Epithelial cell of prostate (primary cell): ENCODE data around the gene NKAIN2.

Experiments used
- DNase-seq: peaks from one replicate; pipeline ENCODE4 v3.0.0-alpha.2; 2011; ENCODE audit warnings: low read depth, low spot score
- H3K27ac ChIP-seq: fragments of 450-650 bp; 2 replicates; pipeline ENCODE4 v1.5.1; 2017; ENCODE audit warnings: mild to moderate bottlenecking

Gene NKAIN2

DNA sequence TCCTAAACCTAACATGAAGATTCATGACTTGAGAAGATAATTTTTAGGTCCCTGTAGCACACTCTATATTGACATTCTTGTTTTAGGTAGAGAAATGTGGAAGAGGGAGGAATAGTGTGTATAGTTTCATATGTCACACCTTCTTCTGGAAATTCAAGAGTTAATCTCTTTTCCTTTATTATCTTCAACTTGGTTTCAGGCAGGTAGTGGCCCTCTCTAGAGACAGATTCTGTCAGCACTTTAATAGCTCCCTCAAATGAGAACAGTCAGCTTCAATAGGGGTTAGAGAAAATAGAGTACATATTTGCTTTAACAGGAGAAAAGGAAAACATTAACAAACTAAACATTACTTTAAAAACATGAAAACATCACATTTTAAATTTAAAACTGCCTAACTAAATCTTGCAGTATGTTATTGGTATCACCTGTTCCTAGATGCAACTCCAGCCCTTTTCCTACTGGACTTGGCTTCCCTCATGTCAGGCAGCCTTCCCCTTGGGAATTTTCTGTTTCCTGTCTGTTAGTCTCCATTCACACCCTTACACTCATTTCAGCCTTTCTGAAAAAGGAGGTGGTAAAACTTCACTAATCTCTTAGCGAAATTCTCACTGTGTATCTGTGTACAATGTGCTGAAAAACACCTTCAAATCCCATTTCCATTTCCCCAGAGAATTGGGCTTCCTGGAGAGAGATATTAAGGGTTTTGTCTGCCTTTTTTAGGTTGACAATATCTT is 966.3 kb downstream of the NKAIN2 start:
- DNase-seq: no peak
- no peak overlapping the region for H3K27ac ChIP-seq

DNA sequence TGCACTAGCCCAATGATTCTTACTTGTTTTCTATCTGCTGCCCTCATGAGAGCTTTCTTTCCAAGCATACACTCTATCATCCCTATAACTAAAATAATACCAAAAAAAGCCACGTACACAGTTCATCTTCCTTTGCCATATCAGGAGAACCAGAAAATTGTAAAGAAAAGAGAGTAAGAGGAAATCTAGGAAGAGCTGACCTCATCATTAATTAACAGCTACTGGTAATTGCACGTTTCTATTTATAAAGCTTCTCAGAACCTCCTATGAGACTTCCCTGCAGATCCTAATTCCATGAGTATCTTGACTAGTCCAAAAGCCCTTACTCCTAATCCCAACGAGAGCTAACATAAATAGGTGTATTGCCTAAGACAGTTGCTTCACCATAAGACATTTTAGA is 967.1 kb downstream of the NKAIN2 start:
- H3K27ac ChIP-seq: no peak overlapping the region
- no peak for DNase-seq

DNA sequence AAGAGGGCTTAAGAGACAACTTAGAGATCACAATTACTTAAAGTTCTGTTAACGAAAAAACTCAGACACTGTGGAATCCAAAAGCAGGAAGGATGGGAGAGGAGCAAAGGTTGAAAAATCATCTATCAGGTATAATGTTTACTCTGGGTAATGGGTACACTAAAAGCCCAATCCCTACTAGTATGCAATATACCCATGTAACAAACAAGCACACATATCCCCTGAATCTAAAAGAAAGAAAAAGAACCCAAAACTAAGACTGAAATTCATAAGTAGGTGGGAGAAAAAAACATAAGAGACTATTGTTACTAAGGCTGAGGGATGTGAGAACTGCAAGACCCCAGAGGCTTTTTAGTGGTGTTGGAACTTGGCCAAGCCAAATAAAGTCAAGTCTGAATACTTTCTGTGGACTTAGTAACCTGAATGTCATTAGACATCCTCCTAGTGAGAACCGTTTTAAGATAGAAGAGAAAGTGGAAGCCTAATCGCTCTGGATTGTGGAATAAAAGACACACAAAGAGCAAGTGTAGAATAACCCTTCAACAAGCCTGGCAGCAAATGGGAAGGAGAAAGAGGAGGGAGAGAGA is 969.2 kb downstream of the NKAIN2 start:
- DNase-seq: no peak
- no peak overlapping the region for H3K27ac ChIP-seq

DNA sequence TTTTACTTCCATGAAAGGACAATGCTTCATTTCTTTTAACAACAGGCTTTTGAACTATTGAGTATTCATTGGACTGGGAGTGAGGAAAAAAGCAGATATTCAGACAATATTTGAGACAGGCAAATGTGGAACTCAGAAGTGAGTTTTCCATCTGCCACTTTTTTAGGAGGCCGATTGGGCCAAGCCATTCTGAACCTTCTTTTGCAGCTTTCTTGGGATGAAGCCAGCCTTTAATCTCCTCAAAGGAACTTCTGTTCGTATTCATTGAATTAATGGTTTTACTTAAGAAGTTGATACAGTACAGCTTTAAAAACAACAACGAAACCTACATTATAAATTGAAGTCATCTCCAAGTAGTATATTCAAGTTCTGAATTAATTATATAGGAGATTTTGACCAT is 971.5 kb downstream of the NKAIN2 start:
- no peak overlapping the region for H3K27ac ChIP-seq
- no peak for DNase-seq

DNA sequence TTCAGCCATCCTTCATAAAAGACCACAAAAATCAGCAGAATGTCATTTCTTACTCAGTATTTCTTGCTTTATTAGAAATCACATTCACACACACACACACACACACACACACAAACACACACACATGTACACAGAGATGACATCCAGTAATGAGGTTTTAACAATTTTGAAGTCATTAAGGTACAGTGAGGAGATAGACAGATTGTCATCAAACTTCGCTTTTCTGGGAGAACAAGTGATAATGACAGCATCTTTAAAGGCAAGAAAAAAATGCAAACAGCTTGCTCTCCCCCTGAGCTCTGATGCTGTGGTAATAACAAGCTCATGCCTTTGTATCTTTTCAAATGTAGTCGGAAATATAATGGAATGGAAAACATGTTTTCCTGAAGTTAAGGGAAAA is 974.2 kb downstream of the NKAIN2 start:
- no peak overlapping the region for H3K27ac ChIP-seq
- DNase-seq: no peak

DNA sequence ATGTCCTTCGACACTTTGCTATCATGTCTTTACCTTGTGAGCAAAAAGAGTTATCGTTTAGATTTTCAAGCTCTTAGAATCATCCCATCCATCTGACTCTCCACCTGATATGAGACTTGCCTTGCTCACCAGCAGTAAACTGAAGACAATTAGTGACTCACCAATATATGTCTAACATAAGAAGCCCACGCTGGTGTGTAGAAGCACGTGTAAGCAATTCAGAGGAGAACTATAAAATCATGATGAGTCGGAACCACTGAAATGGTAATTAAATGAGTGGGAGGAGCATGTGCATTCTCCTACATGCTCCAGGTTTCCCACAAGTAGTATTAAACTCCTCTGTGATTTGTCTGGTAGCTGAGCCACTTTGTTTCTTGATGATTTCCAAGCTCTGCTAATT is 977.0 kb downstream of the NKAIN2 start:
- DNase-seq: peak; percentile 24
- no peak overlapping the region for H3K27ac ChIP-seq

DNA sequence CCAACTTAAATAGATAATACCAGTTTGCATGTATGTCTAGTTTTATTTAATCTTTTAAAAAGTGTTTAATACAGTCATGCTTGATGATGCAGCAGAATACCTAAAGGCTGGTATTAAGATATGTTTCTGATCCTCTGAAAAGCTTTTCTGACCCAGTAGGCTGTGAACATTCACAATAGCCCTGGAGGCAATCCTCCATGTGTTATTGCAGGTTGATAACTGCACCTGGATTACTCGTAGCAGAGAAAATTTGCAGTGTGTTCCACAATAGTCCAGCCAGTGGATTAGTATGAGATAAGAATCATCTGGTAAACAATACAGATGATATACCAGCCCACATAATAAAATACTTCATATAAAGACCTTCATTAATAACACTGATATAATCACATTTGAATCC is 979.7 kb downstream of the NKAIN2 start:
- H3K27ac ChIP-seq: no peak overlapping the region
- DNase-seq: no peak

DNA sequence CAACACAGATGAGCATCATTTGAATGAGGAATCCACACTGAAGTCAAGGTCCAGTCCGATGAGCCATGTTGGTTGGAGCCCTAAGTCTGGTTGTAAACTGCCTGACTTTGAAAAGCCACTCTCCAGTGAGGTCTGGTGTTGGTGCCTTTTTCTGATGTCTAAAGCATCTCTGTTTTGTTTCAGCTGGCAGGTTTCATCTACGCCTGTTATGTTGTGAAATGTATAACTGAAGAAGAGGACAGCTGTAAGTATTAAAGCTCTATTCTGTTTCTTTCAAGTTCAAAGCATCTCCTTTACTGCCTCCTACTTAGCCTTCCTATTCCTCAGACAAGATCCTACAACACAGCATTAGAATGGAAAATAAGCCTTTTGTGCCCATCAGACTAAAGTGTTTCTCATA is 987.5 kb downstream of the NKAIN2 start:
- H3K27ac ChIP-seq: no peak overlapping the region
- DNase-seq: no peak

DNA sequence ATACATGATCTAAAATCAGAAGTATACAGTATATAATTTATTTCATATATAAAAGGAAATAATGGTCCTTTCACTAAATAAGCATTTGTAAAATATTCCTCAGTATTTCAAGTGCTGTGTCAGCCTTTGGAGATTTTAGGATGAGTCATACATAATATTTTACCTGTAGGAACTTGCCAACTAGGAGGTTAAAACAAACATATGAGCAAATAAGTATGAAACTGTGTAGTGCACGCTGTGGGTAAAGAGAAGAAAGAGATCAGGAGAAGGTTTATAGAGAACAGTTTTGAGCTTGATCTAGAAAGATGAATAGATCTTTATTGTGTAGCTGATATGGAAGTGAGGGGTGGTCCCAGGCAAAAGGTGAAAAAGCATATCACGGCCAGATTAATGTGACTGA is 988.7 kb downstream of the NKAIN2 start:
- no peak overlapping the region for H3K27ac ChIP-seq
- peak; percentile 27 for DNase-seq

DNA sequence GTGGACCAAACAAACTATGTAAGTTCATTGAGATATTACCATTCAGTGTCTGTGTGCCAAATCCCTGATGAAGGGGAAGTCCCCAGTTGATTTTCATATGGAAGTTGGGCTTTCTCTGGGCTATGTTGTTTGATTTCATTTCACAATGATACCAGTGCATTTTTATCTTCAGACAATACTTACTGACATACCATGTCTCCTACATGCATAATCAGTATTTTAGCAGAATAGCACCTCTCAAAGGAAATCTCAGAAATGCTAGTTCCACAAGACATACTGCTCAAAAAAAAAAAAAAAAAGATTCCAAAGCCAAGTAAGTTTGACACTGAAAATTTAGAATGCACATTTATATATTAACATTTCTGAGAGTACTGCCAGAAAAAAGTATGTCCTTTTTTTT is 989.7 kb downstream of the NKAIN2 start:
- no peak for DNase-seq
- no peak overlapping the region for H3K27ac ChIP-seq

DNA sequence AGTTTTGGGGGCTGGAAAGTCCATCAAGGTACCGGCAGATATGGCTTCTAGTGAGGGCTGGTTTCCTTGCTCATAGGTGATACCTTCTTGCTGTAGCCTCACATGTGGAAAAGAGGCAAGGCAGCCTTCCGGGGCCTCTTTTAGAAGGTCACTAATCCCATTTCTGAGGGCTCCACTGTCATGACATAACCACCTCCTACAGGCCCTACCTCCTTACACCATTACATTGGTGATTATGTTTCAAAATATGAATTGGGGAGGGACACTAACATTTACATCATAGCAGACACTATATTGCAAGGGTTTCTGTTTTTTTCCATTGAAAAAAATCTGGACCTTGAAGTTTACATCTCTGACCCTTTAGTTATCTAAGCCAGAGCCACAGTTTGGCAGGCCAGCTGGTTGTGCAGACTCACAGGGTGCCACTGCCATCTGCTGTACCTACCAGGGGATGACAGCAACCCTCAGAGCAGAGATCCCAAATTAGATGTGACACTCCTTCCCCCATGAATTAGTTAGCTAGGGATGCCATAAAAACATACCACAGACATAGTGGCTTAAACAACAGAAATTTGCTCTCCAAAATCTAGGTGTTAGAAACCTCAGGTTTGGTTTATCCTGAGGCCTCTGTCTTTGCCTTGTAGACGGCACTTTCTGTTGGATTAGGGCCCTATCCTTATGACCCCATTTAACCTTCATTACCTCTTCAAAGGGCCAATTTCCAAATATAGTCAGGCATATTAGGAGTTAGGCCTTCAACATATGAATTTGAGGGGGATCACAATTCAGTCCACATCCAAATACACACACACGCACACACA is 992.2 kb downstream of the NKAIN2 start:
- DNase-seq: no peak
- H3K27ac ChIP-seq: no peak overlapping the region

DNA sequence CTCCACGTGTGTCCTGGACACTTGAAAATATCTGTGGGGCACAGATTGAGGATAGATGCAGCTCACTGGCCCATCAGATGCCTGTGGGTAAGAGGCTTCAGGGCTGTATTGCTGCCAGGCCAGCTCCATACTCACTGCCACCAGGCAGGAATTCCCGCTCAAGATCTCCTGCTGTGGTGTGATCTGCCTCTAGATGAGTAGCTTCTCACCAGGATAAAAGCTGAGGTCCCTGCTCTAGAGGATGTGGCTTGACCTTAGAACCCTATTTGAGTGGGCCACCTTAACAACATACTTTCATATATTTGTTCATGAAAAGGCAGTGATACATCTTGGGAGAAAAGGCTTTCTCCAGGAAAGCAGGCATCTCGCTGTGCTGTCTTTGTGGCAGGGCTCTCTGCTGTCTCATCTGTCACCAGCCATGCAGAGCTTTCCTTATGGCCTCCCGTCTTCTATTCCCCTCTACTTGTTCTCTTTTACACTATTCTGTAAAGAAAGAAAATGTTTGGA is 992.9 kb downstream of the NKAIN2 start:
- no peak overlapping the region for H3K27ac ChIP-seq
- no peak for DNase-seq

DNA sequence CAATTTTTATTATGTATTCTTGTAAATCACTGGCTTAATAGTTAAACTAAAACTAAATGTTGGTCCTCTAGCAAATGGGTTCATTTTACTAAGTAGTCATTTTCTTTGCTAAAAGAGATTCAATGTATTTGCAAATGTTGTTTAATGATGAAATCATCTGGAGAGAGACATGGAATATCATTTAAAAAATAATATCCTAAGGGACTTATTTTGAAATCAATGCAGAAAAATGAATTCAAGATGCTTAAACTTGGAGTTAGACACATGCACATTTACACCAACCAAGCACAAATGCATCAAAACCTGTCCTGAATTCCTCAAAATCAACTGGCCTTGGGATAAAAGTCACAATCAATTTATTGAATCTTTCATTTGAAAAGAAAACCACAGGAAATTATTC is 993.6 kb downstream of the NKAIN2 start:
- DNase-seq: no peak
- no peak overlapping the region for H3K27ac ChIP-seq

DNA sequence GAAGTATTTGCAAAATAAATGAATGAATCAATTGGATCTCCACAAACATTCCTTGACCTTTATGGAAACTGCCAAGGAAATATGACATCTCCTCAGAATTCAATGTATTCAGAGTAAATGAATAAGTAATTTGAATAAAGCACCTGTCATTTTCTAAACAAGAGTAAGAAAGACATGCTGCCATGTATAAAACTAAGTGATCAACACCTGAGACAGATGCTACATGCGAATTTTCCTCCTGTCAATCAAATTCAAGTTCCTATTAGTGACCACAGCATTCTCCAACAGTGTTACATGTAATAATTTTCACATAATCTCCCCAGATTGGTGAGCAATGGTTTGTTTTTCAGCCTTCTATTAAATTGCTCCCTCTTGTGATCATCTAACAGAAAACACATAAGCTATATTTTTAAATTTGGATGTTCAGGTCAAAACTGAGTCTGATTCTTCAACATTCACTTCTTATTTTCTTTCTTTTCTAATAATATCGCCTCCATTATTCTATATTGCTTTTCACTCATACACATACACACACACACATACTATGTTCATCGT is 995.4 kb downstream of the NKAIN2 start:
- no peak overlapping the region for H3K27ac ChIP-seq
- no peak for DNase-seq

DNA sequence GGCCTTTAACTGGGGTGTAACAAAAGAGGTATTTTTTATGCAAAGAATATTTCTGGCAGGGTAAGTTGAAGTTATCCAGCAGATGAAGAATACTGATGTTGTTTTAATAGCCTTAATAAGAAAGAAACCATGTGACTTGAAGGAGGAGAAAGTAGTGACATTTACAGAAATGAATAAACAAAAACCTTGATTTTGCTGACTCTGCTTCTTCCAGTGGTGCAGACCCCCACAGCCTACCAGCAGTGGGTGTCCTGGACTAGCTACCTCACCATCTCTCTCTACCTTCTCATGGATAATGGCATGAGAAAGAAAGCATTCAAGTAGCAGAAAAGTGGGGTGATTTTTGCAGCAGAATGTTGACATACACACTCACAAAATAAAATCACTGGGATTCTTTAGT is 996.0 kb downstream of the NKAIN2 start:
- DNase-seq: no peak
- H3K27ac ChIP-seq: no peak overlapping the region

DNA sequence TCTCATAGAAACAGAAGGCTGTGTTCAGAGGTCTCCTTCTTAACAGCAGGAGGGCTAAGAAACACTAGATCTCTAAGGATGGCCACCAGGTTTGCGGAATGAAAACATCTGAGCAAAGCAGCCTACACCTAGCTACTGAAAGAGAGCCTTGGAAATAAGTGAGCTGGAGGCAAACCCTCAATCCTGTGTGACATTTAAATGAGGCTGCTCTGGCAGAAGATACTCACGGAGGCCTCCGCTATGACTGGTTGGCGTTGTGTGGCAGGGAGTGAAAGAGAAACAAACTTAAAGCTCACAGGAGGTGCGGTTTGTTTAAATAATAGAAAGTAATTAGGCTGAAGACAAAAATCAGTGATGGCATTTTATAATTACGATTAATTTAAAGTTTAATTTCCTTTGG is 996.6 kb downstream of the NKAIN2 start:
- no peak for DNase-seq

DNA sequence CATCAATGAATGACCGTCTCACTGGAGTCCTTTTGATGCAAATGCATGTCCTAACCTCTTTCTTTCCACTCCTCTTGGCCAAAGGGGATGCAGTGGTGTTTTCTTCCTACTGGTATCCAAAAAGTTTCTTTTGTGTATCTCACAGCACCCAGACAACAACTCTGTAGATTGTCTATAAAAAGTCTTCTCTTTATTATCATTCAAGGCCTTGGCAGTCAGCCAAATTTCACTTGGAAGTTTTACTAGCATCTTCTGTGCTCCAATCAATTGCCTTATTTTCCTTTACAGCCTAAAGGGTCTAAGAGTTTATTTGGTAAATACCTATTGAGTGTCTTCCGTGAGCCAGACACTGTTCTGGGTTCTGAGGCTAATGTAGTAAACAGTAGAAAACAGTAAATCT is 1008.4 kb downstream of the NKAIN2 start:
- no peak overlapping the region for H3K27ac ChIP-seq
- DNase-seq: no peak

More for the DNA sequence above, 996.6 kb downstream of the NKAIN2 start:
- no peak overlapping the region for H3K27ac ChIP-seq

DNA sequence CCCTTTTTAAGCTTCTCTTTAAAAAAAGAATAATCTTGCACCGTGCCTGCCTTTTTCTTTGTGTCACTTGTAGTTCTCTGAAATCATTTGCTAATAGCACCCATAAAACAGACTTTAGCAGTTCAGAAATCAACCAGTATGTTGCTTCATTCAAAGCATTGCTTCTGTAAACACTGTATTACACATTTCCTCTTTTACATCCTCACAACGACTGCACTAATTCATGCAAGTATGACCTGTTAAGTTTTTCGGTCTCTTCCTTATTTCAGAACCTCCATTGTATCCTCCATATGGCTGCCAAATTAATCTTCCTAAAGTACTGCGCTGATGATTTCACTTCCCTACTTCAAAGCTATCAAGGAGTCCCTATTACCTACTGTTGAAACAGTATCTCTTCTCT is 1015.7 kb downstream of the NKAIN2 start:
- no peak overlapping the region for H3K27ac ChIP-seq
- no peak for DNase-seq

DNA sequence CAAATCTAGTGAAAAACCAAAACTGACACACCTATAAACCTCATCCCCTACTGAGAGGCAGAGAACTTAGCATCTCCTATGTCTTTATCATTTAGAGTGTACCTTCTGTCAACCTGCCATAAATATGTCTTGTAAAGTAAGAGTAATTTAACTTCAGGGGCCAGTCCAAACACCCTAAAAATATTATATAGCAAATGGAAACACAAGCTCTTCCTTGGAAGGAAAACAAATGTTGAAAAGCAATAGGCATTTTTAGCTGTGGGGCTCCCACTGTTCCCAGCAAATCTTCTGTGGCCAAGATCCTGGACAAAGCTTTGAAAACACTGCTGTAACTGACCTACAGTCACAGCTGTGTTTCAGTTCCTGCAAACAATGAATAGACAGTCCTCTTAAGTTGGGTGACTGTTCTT is 1018.5 kb downstream of the NKAIN2 start:
- H3K27ac ChIP-seq: no peak overlapping the region
- DNase-seq: no peak

DNA sequence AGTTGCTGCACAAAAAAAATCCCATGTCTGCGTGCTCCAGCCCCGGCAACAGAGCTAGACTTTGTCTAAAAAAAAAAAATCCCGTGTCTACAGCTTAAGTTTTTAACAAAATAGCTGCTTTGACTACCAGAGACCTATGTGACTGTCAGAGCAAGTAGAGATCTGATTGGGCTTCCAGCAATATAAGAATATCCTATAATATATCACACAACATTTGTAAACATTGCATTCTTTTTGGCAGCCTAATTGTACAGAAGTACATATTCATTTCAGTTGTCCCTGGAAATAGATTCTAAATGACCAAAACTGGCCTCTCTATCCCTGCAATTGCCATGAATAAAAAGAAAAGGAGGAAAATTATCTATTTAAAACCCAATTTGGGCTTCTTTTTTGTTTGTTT is 1019.1 kb downstream of the NKAIN2 start:
- H3K27ac ChIP-seq: no peak overlapping the region
- no peak for DNase-seq
